NCI-H2171 treated with DMSO at 0.1 percent for 48 hours (cell line): ENCODE results near the gene TMEM255B.

Experiments used
- DNase-seq: peaks from one replicate; lab custom pipeline; 2025; lab: John Stamatoyannopoulos, UW

The TMEM255B gene

GRCh38 chr13:113862191-113862930, 103.3 kb downstream of the TMEM255B start:
- no peak for DNase-seq

GRCh38 chr13:113862931-113863523, 104.0 kb downstream of the TMEM255B start:
- DNase-seq, result peak; percentile 54

- peak; percentile 71 for DNase-seq
These were observed 104.7 kb downstream of the TMEM255B start, which contains the start of gene GAS6 for GRCh38 chr13:113863524-113864272. Gene GAS6 (minus strand): TSS chr13:113864076. CDS start chr13:113863920, 156 bp downstream.

- peak; percentile 38 for DNase-seq
These were observed 105.4 kb downstream of the TMEM255B start for GRCh38 chr13:113864273-113864890.

- DNase-seq, result no peak
These were observed 106.4 kb downstream of the TMEM255B start for GRCh38 chr13:113865427-113865826.
